ENCODE data around the gene GTPBP2.
"Not testable (repeated sequence)": the region's sequence is repeated elsewhere in the genome, so short reads cannot be mapped to it uniquely, and the experiment has no call there.

GRCh38 chr6:43589564-43589963 is 39.5 kb downstream of the GTPBP2 start:
- not testable (repeated sequence) for TF ChIP-seq SUZ12 (IDR thresholded peaks at IDR 0.05); SP1 (IDR thresholded peaks at IDR 0.05); HDGF (IDR thresholded peaks at IDR 0.05; ENCODE audit: borderline replicate concordance)

Measured in HEK293T (cell line).